Right forelimb (tissue), 1 donor: ENCODE data around the gene ABHD3.
"Not testable (repeated sequence)": the region's sequence is repeated elsewhere in the genome, so short reads cannot be mapped to it uniquely, and the experiment has no call there.

Source experiments
- DNase-seq: peaks from one replicate; pipeline ENCODE4 v3.0.0-alpha.2; 2018

The ABHD3 gene

GRCh38 chr18:21702602-21703001, 2.0 kb downstream of the ABHD3 start:
- no peak for DNase-seq

- DNase-seq: no peak
Observed at GRCh38 chr18:21701621-21702020, 3.0 kb downstream of the ABHD3 start.

GRCh38 chr18:21700528-21701075, 4.0 kb downstream of the ABHD3 start:
- no peak for DNase-seq

GRCh38 chr18:21693322-21693721, 11.3 kb downstream of the ABHD3 start:
- DNase-seq: no peak

GRCh38 chr18:21689736-21690135, 14.8 kb downstream of the ABHD3 start:
- no peak for DNase-seq

GRCh38 chr18:21686282-21687105, 18.1 kb downstream of the ABHD3 start:
- no peak for DNase-seq

GRCh38 chr18:21685556-21685981, 19.0 kb downstream of the ABHD3 start:
- not testable (repeated sequence) for DNase-seq

- DNase-seq: no peak
Observed at GRCh38 chr18:21684731-21685130, 19.8 kb downstream of the ABHD3 start.

- DNase-seq: no peak
Observed at GRCh38 chr18:21682371-21683051, 22.1 kb downstream of the ABHD3 start.

GRCh38 chr18:21680161-21680560, 24.4 kb downstream of the ABHD3 start:
- DNase-seq: no peak

- DNase-seq: no peak
Observed at GRCh38 chr18:21678859-21679258, 25.7 kb downstream of the ABHD3 start.

- DNase-seq: not testable (repeated sequence)
Observed at GRCh38 chr18:21675354-21675753, 29.2 kb downstream of the ABHD3 start.

GRCh38 chr18:21672521-21673267, 31.9 kb downstream of the ABHD3 start:
- DNase-seq: no peak

GRCh38 chr18:21669736-21670285, 34.8 kb downstream of the ABHD3 start:
- no peak for DNase-seq

GRCh38 chr18:21664069-21664468, 40.5 kb downstream of the ABHD3 start:
- no peak for DNase-seq

GRCh38 chr18:21663578-21663977, 41.0 kb downstream of the ABHD3 start:
- no peak for DNase-seq

GRCh38 chr18:21662581-21662980, 42.0 kb downstream of the ABHD3 start:
- no peak for DNase-seq

GRCh38 chr18:21660078-21660477, 44.5 kb downstream of the ABHD3 start:
- DNase-seq: no peak

- no peak for DNase-seq
Observed at GRCh38 chr18:21656402-21656801, 48.2 kb downstream of the ABHD3 start.

- DNase-seq: no peak
Observed at GRCh38 chr18:21653361-21653760, 51.2 kb downstream of the ABHD3 start.

GRCh38 chr18:21652073-21652472, 52.5 kb downstream of the ABHD3 start:
- DNase-seq: no peak

- DNase-seq: no peak
Observed at GRCh38 chr18:21650311-21650710, 54.3 kb downstream of the ABHD3 start.

GRCh38 chr18:21640375-21640774, 64.2 kb downstream of the ABHD3 start:
- not testable (repeated sequence) for DNase-seq
